Transverse colon (tissue), 4 donors: Measurements from ENCODE around the gene PC. TPM values are rescaled to one million over a fixed set of nuclear protein-coding genes. Genes with fewer than 3 reads are reported as not detected.

Experiments
- DNase-seq: peaks from one replicate; pipeline ENCODE4 v3.0.0-alpha.2; 2019
- H3K27ac ChIP-seq, 4 donors: fragments of 200-600 bp; sonication (generic); 2 replicates each; pipeline ENCODE4 v1.5.1; 2016 to 2018; ENCODE audit warnings: inconsistent platforms in 4 of 4
- H3K27me3 ChIP-seq: fragments of 200-600 bp; sonication (generic); 2 replicates; pipeline ENCODE4 v1.5.1; 2017; ENCODE audit warnings: inconsistent platforms
- H3K36me3 ChIP-seq, 4 donors: fragments of 200-600 bp; sonication (generic); 2 replicates each; pipeline ENCODE4 v1.5.1; 2017 to 2019; ENCODE audit warnings: inconsistent platforms in 4 of 4
- H3K4me1 ChIP-seq, 4 donors: fragments of 200-600 bp; sonication (generic); 2 replicates each; pipeline ENCODE4 v1.5.1; 2017 to 2020; ENCODE audit warnings: inconsistent platforms in 4 of 4
- H3K4me3 ChIP-seq, 4 donors: fragments of 200-600 bp; sonication (generic); 1 replicate in 1 of 4; 2 replicates in 3 of 4; pipeline versions ENCODE4 v1.5.1 to v1.6.1; 2017 to 2019; ENCODE audit warnings: inconsistent platforms in 4 of 4
- H3K9me3 ChIP-seq, 2 donors: fragments of 200-600 bp; sonication (generic); 2 replicates each; pipeline ENCODE4 v1.5.1; 2017 to 2019; ENCODE audit warnings: inconsistent platforms in 2 of 2
- CTCF ChIP-seq, 5 experiments: fragments of 200-600 bp in 3 of 5; fragments of 450-650 bp in 2 of 5; sonication (generic) in 3 of 5; IDR thresholded peaks; 1 replicate in 2 of 5; 2 replicates in 3 of 5; pipeline ENCODE4 v1.5.1; 2016 to 2017; ENCODE audit warnings: antibody characterized with exemption in 5 of 5, inconsistent platforms in 3 of 5, mild to moderate bottlenecking in 2 of 5, moderate library complexity in 1 of 5
- EP300 ChIP-seq: sonication (generic); formaldehyde crosslinking; IDR thresholded peaks from one replicate; pipeline ENCODE4 v1.6.1; 2017; ENCODE audit warnings: antibody characterized with exemption, low read depth
- POLR2A ChIP-seq: fragments of 450-650 bp; IDR thresholded peaks from one replicate; pipeline ENCODE4 v1.6.1; 2016; ENCODE audit warnings: antibody characterized with exemption, mild to moderate bottlenecking, moderate library complexity
- POLR2AphosphoS5 ChIP-seq, 3 donors: sonication (generic); formaldehyde crosslinking; IDR thresholded peaks; one replicate each; pipeline ENCODE4 v1.6.1; 2016; ENCODE audit warnings: antibody characterized with exemption in 3 of 3
- WGBS, 2 donors: methylation state at CpG; one replicate each; pipeline ENCODE4 v1.1.5; 2018; ENCODE audit warnings: low coverage in 1 of 2; 5-methylcytosine and 5-hydroxymethylcytosine counted together
- in situ Hi-C, 4 donors: fragments of 200-750 bp; cut with MboI; loops; one replicate each; pipeline versions ENCODE4 v1.15.0 to v1.15.1; 2017; ENCODE audit warnings: low sequenced_read_pairs in 3 of 4, low pct_ligation_motif_present in 1 of 4, low pct_unique_long_range_greater_than_20kb in 1 of 4
- intact Hi-C: fragments of 100-400 bp; cut with DNase I; formaldehyde crosslinking; loops from one replicate; pipeline ENCODE4 v1.15.1; 2023; ENCODE audit warnings: low total_unique reads
- total RNA-seq, 4 donors: library from RNA; depleted of rRNA; stranded (reverse); fragments of >200 nt; gene quantifications; one replicate each; pipeline ENCODE4 v1.1.0, GENCODE V29; 2016

Gene PC
- total RNA-seq, 4 donors from 2014 or later: 14.9 to 246 (median 38.1) TPM

- DNase-seq: no peak
- intact Hi-C loops: no loop called here
- Histone ChIP-seq H3K9me3 (no peaks in the 10 kb centered on the region), H3K4me1 (peaks cover 18 to 39% (median 24%) of the 10 kb centered on the region in 4 donors), H3K36me3 (no peaks in the 10 kb centered on the region), H3K27me3 (no peaks in the 10 kb centered on the region), H3K4me3 (peak overlapping the region; percentile 64 to 98 (median 91)), H3K27ac (peak overlapping the region; percentile 97 to 99 (median 99))
- TF ChIP-seq POLR2AphosphoS5 (IDR thresholded peaks at IDR 0.05): no peak
- TF ChIP-seq EP300: no peak
- TF ChIP-seq POLR2A: no peak
- TF ChIP-seq CTCF (IDR thresholded peaks at IDR 0.05): no peak
- in situ Hi-C loops: loop anchor here in 2 of 4 donors (25.0 kb wide), 2 partner anchors 282 to 432 kb away; partner anchors contain the start of genes CTSF (in 1 of the 2) and NPAS4 (in 1 of the 2)
- WGBS, 2 donors: 15% methylated on average over 16 of the region's 16 CpGs; no CpG with 5 or more reads in 1 of the 2 donors
Observed at GRCh38 chr11:66843776-66844495, 114.2 kb downstream of the PC start.

DNA sequence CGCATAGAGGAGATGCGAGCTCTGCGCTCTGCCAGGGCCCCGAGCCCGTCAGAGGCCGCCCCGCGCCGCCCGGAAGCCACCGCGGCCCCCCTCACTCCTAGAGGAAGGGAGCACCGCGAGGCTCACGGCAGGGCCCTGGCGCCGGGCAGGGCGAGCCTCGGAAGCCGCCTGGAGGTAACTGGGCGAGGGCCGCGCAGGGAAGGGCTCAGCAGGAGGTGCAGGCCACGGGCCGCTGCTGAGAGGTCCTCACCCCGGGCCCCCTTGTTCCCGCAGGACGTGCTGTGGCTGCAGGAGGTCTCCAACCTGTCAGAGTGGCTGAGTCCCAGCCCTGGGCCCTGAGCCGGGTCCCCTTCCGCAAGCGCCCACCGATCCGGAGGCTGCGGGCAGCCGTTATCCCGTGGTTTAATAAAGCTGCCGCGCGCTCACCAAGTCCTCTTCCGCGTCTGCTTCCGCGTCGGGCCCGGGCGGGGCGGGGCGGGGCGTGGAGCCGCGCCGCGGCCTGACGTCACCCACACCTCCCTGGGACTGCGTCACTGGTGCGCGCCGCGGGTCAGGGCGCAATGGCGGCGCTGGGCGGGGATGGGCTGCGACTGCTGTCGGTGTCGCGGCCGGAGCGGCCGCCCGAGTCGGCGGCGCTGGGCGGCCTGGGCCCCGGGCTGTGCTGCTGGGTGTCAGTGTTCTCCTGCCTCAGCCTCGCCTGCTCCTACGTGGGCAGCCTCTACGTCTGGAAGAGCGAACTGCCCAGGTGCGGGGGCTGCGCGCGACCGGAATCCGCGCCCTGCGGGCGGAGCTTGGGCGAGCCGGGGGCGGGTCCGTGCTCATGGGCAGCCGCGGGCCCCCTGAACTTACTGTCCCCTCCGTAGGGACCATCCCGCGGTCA lies 115.0 kb downstream of the PC start, which contains the start of gene RCE1:
Gene RCE1 (plus strand): TSS at position 546 of the 880 bp plus-strand sequence. CDS start 15 bp downstream, at position 561.
- H3K36me3 ChIP-seq: no peaks in the 10 kb centered on the region
- H3K4me1 ChIP-seq: peaks cover 18 to 39% (median 24%) of the 10 kb centered on the region in 4 donors
- H3K27me3 ChIP-seq: no peaks in the 10 kb centered on the region
- H3K9me3 ChIP-seq: no peaks in the 10 kb centered on the region
- H3K4me3 ChIP-seq: peak within 1 kb of the TSS; percentile 82 to 98 (median 91)
- 0% methylated on average over 92 of the region's 98 CpGs; no CpG with 5 or more reads in 1 of the 2 donors for WGBS, 2 donors
- TF ChIP-seq POLR2A: peak; percentile 94
- TF ChIP-seq CTCF (IDR thresholded peaks at IDR 0.05): no peak
- peak in 2 of 3 donors; percentile 83 to 97 for TF ChIP-seq POLR2AphosphoS5 (IDR thresholded peaks at IDR 0.05)
- TF ChIP-seq EP300: no peak
- in situ Hi-C loops (loop anchor here in 2 of 4 donors (25.0 kb wide), 2 partner anchors 281 to 431 kb away; partner anchors contain the start of genes CTSF (in 1 of the 2) and NPAS4 (in 1 of the 2)), intact Hi-C loops (no loop called here)
- H3K27ac ChIP-seq: peak within 1 kb of the TSS; percentile 97 to 99 (median 99)
- peak; percentile 91 for DNase-seq

DNA sequence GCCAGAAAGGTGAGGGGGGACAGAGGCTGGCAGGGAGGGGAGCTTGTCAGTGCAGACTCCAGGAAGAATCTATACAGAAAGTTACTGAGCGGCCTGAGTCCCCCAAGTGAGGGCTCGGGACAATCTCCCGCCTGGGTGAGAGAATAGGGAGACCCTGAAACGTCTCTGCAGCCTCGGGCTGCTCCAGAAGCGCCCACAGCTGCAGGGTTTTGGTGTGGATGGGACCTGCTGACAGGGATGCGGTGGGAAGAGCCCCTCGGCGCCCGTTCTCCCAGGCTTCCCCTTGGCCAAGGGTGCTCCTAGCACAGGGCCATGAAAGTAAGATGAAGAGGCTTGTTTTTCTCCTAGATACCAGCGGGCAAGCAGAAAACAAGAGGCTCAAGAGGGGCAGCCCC lies 115.7 kb downstream of the PC start:
- WGBS, 2 donors: 0 to 4% methylated on average over 1 to 11 of the region's 11 CpGs
- intact Hi-C loops: no loop called here
- no peak for DNase-seq

More for the DNA sequence above, 115.7 kb downstream of the PC start:
- Histone ChIP-seq H3K4me1 (peaks cover 18 to 39% (median 24%) of the 10 kb centered on the region in 4 donors), H3K27ac (peak overlapping the region; percentile 97 to 99 (median 99)), H3K4me3 (peak overlapping the region; percentile 82 to 98 (median 91)), H3K36me3 (no peaks in the 10 kb centered on the region), H3K27me3 (no peaks in the 10 kb centered on the region), H3K9me3 (no peaks in the 10 kb centered on the region)
- no peak for TF ChIP-seq POLR2AphosphoS5 (IDR thresholded peaks at IDR 0.05)
- TF ChIP-seq POLR2A: no peak
- no peak for TF ChIP-seq CTCF (IDR thresholded peaks at IDR 0.05)
- TF ChIP-seq EP300: no peak
- in situ Hi-C loops: loop anchor here in 2 of 4 donors (25.0 kb wide), 2 partner anchors 280 to 430 kb away; partner anchors contain the start of genes CTSF (in 1 of the 2) and NPAS4 (in 1 of the 2)
